Fibroblast of the aortic adventitia (primary cell): Measurements from ENCODE around the gene EGFR. TPM values are rescaled to one million over a fixed set of nuclear protein-coding genes. Genes with fewer than 3 reads are reported as not detected.

ENCODE experiments used
- DNase-seq: peaks from one replicate; pipeline ENCODE4 v3.0.0-alpha.2; 2010; ENCODE audit warnings: low read depth
- H3K4me3 ChIP-seq: 2 replicates; pipeline ENCODE4 v1.5.1; 2011; ENCODE audit warnings: low read depth, mild to moderate bottlenecking, control low read depth, low read length, moderate library complexity
- total RNA-seq: library from RNA; depleted of rRNA; stranded (reverse); fragments of >200 nt; gene quantifications from 2 replicates; pipeline ENCODE4 v1.2.3, GENCODE V29; 2012; ENCODE audit warnings: low replicate concordance
- TF ChIP-seq, protein P1 (sequence below): IDR thresholded peaks from 2 replicates; pipeline ENCODE4 v1.5.1; 2011; ENCODE audit warnings: mild to moderate bottlenecking, low read length, control low read depth, inconsistent platforms; ENCODE audit not compliant: insufficient read depth

The EGFR gene
- total RNA-seq, 1 donor: 147 TPM

DNA sequence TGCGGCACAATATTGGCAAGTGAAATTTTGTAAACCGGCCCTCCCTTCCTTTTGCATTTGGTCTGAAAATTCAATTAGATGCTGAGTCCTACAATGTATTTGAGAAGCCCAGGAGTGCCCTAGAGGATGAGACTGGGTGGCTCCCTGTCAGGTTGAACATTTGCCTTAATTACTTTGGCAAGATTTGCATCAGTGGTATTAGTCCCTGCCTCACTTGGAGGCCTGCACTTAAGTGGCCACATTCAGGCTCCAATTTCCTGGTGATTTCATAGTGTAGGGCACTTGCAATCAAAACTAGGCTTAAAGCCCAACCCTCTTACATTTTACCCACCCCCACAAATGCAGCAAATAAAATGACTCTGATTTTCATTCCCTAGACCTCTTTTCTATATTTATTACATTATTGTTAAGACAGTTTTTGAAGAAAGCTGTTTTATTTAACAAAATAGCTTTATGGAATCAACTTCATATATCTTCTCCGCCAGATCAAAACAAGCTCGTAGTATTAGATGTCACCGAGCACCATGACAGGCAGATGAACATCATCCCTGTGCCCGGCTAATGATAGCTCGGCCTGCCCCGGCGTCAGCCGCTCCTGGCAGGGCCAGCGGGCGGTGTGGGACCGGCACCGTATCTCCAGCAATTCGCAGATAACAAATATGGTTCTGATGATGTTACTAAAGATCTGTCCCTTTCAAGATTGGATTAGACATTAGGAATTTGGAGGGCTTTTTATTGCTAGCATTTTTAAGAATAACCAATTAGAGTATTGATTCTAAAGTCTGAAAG is 73.6 kb downstream of the EGFR start:
- TF ChIP-seq, protein P1, sequence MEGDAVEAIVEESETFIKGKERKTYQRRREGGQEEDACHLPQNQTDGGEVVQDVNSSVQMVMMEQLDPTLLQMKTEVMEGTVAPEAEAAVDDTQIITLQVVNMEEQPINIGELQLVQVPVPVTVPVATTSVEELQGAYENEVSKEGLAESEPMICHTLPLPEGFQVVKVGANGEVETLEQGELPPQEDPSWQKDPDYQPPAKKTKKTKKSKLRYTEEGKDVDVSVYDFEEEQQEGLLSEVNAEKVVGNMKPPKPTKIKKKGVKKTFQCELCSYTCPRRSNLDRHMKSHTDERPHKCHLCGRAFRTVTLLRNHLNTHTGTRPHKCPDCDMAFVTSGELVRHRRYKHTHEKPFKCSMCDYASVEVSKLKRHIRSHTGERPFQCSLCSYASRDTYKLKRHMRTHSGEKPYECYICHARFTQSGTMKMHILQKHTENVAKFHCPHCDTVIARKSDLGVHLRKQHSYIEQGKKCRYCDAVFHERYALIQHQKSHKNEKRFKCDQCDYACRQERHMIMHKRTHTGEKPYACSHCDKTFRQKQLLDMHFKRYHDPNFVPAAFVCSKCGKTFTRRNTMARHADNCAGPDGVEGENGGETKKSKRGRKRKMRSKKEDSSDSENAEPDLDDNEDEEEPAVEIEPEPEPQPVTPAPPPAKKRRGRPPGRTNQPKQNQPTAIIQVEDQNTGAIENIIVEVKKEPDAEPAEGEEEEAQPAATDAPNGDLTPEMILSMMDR: no peak
- DNase-seq: peak; percentile 40
- H3K4me3 ChIP-seq: no peak overlapping the region

DNA sequence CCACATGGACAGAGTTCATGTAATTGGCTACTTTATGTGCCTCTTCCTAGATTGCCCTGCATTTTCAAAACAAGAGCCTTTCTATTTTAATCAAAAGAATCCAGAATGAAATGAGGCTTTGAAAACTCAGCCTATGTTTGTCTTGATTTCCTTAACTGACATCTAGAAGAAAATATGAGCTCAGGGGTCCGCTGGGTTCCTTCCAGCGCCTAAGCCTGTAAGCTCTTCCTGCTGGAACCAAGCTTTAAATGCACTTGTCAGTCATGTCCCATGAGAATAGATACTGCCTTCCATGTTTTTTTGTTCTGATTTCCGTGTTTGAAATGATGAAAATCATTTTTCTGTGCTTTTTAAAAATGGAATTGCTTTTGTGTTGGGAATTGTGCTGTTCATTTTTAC is 74.2 kb downstream of the EGFR start:
- H3K4me3 ChIP-seq: no peak overlapping the region
- DNase-seq: no peak
- TF ChIP-seq, protein P1: no peak

DNA sequence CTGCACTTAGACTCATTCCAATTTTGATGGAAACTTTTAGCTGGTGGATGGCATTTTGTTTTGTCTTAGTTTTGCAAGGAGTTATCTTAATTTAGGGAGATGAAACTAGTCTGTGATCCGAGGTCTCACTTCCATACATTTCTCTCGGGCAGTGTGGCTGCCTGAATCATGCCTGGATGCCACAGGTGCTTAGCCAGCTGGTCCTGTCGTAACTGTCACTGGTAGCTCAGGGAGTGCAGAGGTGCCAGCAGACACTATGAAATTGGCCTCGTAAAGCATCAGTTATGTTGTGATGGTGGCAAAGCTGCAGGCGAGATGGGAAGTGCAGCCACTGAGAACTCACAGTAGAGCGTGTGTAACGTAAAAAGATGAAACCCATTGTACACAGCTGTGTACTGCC is 74.9 kb downstream of the EGFR start:
- no peak for DNase-seq
- no peak overlapping the region for H3K4me3 ChIP-seq
- TF ChIP-seq, protein P1: no peak

DNA sequence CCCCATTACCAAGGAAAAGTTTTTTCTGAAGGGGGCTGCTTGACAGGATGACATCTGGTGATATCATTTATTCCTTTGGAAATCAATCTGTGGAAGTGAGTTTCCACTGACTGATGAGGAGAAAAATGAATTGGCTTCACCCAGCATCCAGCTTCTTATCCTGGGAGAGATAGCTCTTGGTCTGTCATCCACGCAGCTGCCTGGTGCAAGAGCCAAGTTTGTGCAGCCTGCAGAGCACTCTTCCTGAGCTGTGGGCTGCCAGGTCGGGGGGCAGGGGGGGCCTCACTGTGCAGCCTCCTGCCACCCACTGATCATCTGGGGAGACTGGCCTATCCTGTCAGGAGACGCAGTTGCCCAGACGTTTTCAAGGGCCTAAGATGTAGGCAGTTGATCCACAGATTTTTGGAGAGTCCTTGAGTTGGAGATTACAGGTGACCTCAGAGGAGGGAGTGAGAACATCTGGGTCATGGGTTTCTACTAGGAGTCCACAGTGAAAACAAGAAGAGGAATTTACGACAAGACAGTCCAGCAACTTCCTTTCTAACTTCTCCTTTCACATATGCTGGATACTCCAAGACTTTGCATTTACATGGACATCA is 75.4 kb downstream of the EGFR start:
- no peak overlapping the region for H3K4me3 ChIP-seq
- peak; percentile 5 for DNase-seq
- TF ChIP-seq, protein P1: no peak

DNA sequence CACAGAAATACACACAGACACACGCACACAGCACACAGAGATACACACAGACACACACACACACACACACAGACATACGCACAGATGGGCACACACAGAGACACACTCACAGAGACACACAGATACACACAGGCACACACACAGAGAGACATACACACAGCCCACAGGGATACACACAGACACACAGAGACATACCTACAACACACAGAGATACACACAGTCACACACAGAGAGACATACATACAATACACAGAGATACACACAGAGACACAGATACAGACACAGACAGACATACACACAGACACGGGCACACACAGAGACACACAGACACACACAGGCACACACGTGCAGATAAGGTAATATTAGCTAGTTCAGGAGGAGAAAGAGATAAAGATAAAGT is 76.9 kb downstream of the EGFR start:
- TF ChIP-seq, protein P1: no peak
- no peak overlapping the region for H3K4me3 ChIP-seq
- DNase-seq: no peak

DNA sequence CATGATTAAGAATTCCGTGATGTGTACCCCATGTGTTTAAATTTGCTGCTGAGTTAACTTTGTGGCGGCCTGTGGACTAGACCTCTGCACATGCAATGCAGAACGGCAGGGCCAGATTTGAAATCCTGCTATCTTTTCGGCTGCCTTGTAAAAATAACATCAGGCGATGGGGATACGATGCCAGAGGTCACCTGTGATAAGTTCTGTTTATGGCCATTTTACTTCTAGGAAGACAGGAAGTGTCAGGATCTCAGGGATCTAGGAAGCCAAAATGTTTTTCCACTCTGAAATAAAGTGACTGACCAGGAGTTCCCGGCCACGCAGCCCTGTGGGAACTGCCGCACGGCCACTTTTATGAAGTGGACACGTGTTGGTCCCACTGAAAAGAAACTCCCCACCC is 77.5 kb downstream of the EGFR start:
- no peak for DNase-seq
- TF ChIP-seq, protein P1: no peak
- no peak overlapping the region for H3K4me3 ChIP-seq

DNA sequence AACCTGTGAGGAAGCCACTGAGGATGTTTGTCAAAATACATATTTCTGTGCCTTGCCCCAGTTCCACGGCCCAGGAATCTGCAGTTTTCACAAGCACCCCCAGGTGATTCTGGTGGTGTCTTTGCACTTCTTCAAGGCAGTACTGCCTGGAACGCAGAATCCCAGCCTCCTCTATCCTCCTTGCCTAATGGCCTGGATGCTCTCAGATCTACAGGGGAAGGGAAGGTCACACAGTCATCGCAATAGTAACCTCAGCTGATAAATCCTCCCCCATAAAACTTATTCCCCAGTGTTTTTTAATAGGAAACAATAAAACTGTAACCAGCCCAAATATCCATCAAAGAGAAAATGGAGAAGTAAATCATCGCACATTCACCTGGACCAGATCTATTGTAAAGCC is 78.3 kb downstream of the EGFR start:
- TF ChIP-seq, protein P1: no peak
- no peak overlapping the region for H3K4me3 ChIP-seq
- no peak for DNase-seq
